Transverse colon (tissue), 4 donors: ENCODE data around the gene ZDHHC14. TPM values are rescaled to one million over a fixed set of nuclear protein-coding genes. Genes with fewer than 3 reads are reported as not detected.
"Not testable (repeated sequence)": the region's sequence is repeated elsewhere in the genome, so short reads cannot be mapped to it uniquely, and the experiment has no call there.

Experiments
- DNase-seq: peaks from one replicate; pipeline ENCODE4 v3.0.0-alpha.2; 2019
- H3K27ac ChIP-seq, 4 donors: fragments of 200-600 bp; sonication (generic); 2 replicates each; pipeline ENCODE4 v1.5.1; 2016 to 2018; ENCODE audit warnings: inconsistent platforms in 4 of 4
- H3K27me3 ChIP-seq: fragments of 200-600 bp; sonication (generic); 2 replicates; pipeline ENCODE4 v1.5.1; 2017; ENCODE audit warnings: inconsistent platforms
- H3K36me3 ChIP-seq, 4 donors: fragments of 200-600 bp; sonication (generic); 2 replicates each; pipeline ENCODE4 v1.5.1; 2017 to 2019; ENCODE audit warnings: inconsistent platforms in 4 of 4
- H3K4me1 ChIP-seq, 4 donors: fragments of 200-600 bp; sonication (generic); 2 replicates each; pipeline ENCODE4 v1.5.1; 2017 to 2020; ENCODE audit warnings: inconsistent platforms in 4 of 4
- H3K4me3 ChIP-seq, 4 donors: fragments of 200-600 bp; sonication (generic); 1 replicate in 1 of 4; 2 replicates in 3 of 4; pipeline versions ENCODE4 v1.5.1 to v1.6.1; 2017 to 2019; ENCODE audit warnings: inconsistent platforms in 4 of 4
- H3K9me3 ChIP-seq, 2 donors: fragments of 200-600 bp; sonication (generic); 2 replicates each; pipeline ENCODE4 v1.5.1; 2017 to 2019; ENCODE audit warnings: inconsistent platforms in 2 of 2
- CTCF ChIP-seq, 5 experiments: fragments of 200-600 bp in 3 of 5; fragments of 450-650 bp in 2 of 5; sonication (generic) in 3 of 5; IDR thresholded peaks; 1 replicate in 2 of 5; 2 replicates in 3 of 5; pipeline ENCODE4 v1.5.1; 2016 to 2017; ENCODE audit warnings: antibody characterized with exemption in 5 of 5, inconsistent platforms in 3 of 5, mild to moderate bottlenecking in 2 of 5, moderate library complexity in 1 of 5
- EP300 ChIP-seq: sonication (generic); formaldehyde crosslinking; IDR thresholded peaks from one replicate; pipeline ENCODE4 v1.6.1; 2017; ENCODE audit warnings: antibody characterized with exemption, low read depth
- POLR2A ChIP-seq: fragments of 450-650 bp; IDR thresholded peaks from one replicate; pipeline ENCODE4 v1.6.1; 2016; ENCODE audit warnings: antibody characterized with exemption, mild to moderate bottlenecking, moderate library complexity
- POLR2AphosphoS5 ChIP-seq, 3 donors: sonication (generic); formaldehyde crosslinking; IDR thresholded peaks; one replicate each; pipeline ENCODE4 v1.6.1; 2016; ENCODE audit warnings: antibody characterized with exemption in 3 of 3
- WGBS, 2 donors: methylation state at CpG; one replicate each; pipeline ENCODE4 v1.1.5; 2018; ENCODE audit warnings: low coverage in 1 of 2; 5-methylcytosine and 5-hydroxymethylcytosine counted together
- in situ Hi-C, 4 donors: fragments of 200-750 bp; cut with MboI; loops; one replicate each; pipeline versions ENCODE4 v1.15.0 to v1.15.1; 2017; ENCODE audit warnings: low sequenced_read_pairs in 3 of 4, low pct_ligation_motif_present in 1 of 4, low pct_unique_long_range_greater_than_20kb in 1 of 4
- intact Hi-C: fragments of 100-400 bp; cut with DNase I; formaldehyde crosslinking; loops from one replicate; pipeline ENCODE4 v1.15.1; 2023; ENCODE audit warnings: low total_unique reads
- total RNA-seq, 4 donors: library from RNA; depleted of rRNA; stranded (reverse); fragments of >200 nt; gene quantifications; one replicate each; pipeline ENCODE4 v1.1.0, GENCODE V29; 2016

The ZDHHC14 gene
- total RNA-seq, 4 donors from 2014 or later = 10.2 to 16.5 (median 12.5) TPM

- H3K4me3 ChIP-seq = no peak overlapping the region
- TF ChIP-seq POLR2AphosphoS5 (IDR thresholded peaks at IDR 0.05) (no peak), POLR2A (no peak), CTCF (IDR thresholded peaks at IDR 0.05) (no peak)
- H3K4me1 ChIP-seq = peaks cover 0 to 16% (median 5%) of the 10 kb centered on the region in 4 donors
- in situ Hi-C loops = no loop called here
- no peak overlapping the region for H3K27ac ChIP-seq
- no peaks in the 10 kb centered on the region for H3K27me3 ChIP-seq
- no peaks in the 10 kb centered on the region for H3K9me3 ChIP-seq
- intact Hi-C loops = no loop called here
- H3K36me3 ChIP-seq = no peaks in the 10 kb centered on the region
- DNase-seq = no peak
- WGBS, 2 donors = 84 to 89% methylated on average over 4 to 6 of the region's 6 CpGs
Measured at GRCh38 chr6:157462956-157463742, 82.2 kb downstream of the ZDHHC14 start.

GRCh38 chr6:157463743-157464135 is 82.7 kb downstream of the ZDHHC14 start:
- H3K27ac ChIP-seq, in situ Hi-C loops, DNase-seq, H3K36me3 ChIP-seq, intact Hi-C loops, H3K9me3 ChIP-seq, H3K27me3 ChIP-seq, H3K4me3 ChIP-seq: not testable (repeated sequence)
- peaks cover 0 to 16% (median 5%) of the 10 kb centered on the region in 4 donors for H3K4me1 ChIP-seq
- 96 to 100% methylated on average over 1 to 4 of the region's 4 CpGs for WGBS, 2 donors

- DNase-seq = no peak
- no peak for TF ChIP-seq CTCF (IDR thresholded peaks at IDR 0.05)
- no peak for TF ChIP-seq POLR2A
- TF ChIP-seq EP300 = no peak
- no peak overlapping the region for H3K27ac ChIP-seq
- H3K9me3 ChIP-seq = no peaks in the 10 kb centered on the region
- peaks cover 0 to 16% (median 5%) of the 10 kb centered on the region in 4 donors for H3K4me1 ChIP-seq
- H3K4me3 ChIP-seq = no peak overlapping the region
- H3K36me3 ChIP-seq = no peaks in the 10 kb centered on the region
- H3K27me3 ChIP-seq = no peaks in the 10 kb centered on the region
- in situ Hi-C loops (no loop called here), intact Hi-C loops (no loop called here)
- 80 to 82% methylated on average over 5 to 11 of the region's 11 CpGs for WGBS, 2 donors
Measured at GRCh38 chr6:157464653-157465535, 83.9 kb downstream of the ZDHHC14 start.

GRCh38 chr6:157466342-157466648 is 85.3 kb downstream of the ZDHHC14 start:
- WGBS, 2 donors = 95% methylated on average over 4 of the region's 4 CpGs; no CpG with 5 or more reads in 1 of the 2 donors
- Histone ChIP-seq H3K36me3 (no peaks in the 10 kb centered on the region), H3K9me3 (no peaks in the 10 kb centered on the region), H3K27me3 (no peaks in the 10 kb centered on the region), H3K4me1 (peaks cover 0 to 11% (median 2%) of the 10 kb centered on the region in 4 donors), H3K27ac (no peak overlapping the region), H3K4me3 (no peak overlapping the region)
- intact Hi-C loops = no loop called here
- DNase-seq = no peak
- no peak for TF ChIP-seq CTCF (IDR thresholded peaks at IDR 0.05)
- TF ChIP-seq POLR2AphosphoS5 (IDR thresholded peaks at IDR 0.05) = no peak
- TF ChIP-seq POLR2A = no peak
- in situ Hi-C loops = no loop called here

GRCh38 chr6:157467339-157467738 is 86.3 kb downstream of the ZDHHC14 start:
- DNase-seq, H3K4me1 ChIP-seq, H3K9me3 ChIP-seq, H3K27me3 ChIP-seq, H3K4me3 ChIP-seq, in situ Hi-C loops, H3K27ac ChIP-seq, intact Hi-C loops, H3K36me3 ChIP-seq: not testable (repeated sequence)
- 89 to 96% methylated on average over 1 to 6 of the region's 6 CpGs for WGBS, 2 donors
